ENCODE measurements around the gene SLC37A1.

GRCh38 chr21:42541618-42542017, 28.0 kb downstream of the SLC37A1 start:
- TF ChIP-seq TAF1 (IDR thresholded peaks at IDR 0.05; ENCODE audit: borderline replicate concordance, insufficient read depth, low read length) (no peak), FOXP2 (optimal IDR thresholded peaks at IDR 0.05; ENCODE audit: borderline replicate concordance, extremely low read depth, extremely low read length, insufficient read depth) (no peak), SIN3A (IDR thresholded peaks at IDR 0.05; ENCODE audit: borderline replicate concordance, insufficient read depth, low read length) (no peak)
